OCI-LY7 (cell line): Measurements from ENCODE around the gene WASHC4. TPM values are rescaled to one million over a fixed set of nuclear protein-coding genes. Genes with fewer than 3 reads are reported as not detected.

Experiments used
- BruUV-seq: library from RNA; stranded (reverse); fragments of 400-500 nt; replicated peaks from 2 replicates; lab custom pipeline; 2021; lab: Mats Ljungman, UMichigan
- CTCF ChIA-PET: fragments of 300-600 bp; sonication (Branson Sonifier 250); formaldehyde crosslinking; loops from one replicate; lab custom pipeline; 2022; ENCODE audit warnings: antibody characterized with exemption; ENCODE audit not compliant: unreplicated experiment; lab: Charles Lee
- POLR2A ChIA-PET: fragments of 300-600 bp; sonication (Branson Sonifier 250); formaldehyde crosslinking; loops from one replicate; lab custom pipeline; 2022; ENCODE audit warnings: antibody characterized with exemption; lab: Charles Lee
- DNase-seq: peaks from one replicate; pipeline ENCODE4 v3.0.0-alpha.2; 2015; ENCODE audit warnings: low spot score
- H2AFZ ChIP-seq: fragments of 200-600 bp; sonication (generic), shearing (Covaris generic); 2 replicates; pipeline ENCODE4 v1.6.1; 2014; ENCODE audit warnings: mild to moderate bottlenecking, antibody characterized with exemption, low read length, moderate library complexity
- H3K27ac ChIP-seq: fragments of 200-600 bp; sonication (generic); 2 replicates; pipeline ENCODE4 v1.5.1; 2014; ENCODE audit warnings: mixed run types, low read depth, mild to moderate bottlenecking, moderate library complexity, low read length, inconsistent platforms; ENCODE audit not compliant: poor library complexity, severe bottlenecking
- H3K36me3 ChIP-seq: fragments of 200-600 bp; sonication (generic); 2 replicates; pipeline ENCODE4 v1.6.1; 2014; ENCODE audit warnings: mild to moderate bottlenecking, antibody characterized with exemption, low read length, moderate library complexity, mixed read lengths; ENCODE audit not compliant: insufficient read depth
- H3K4me1 ChIP-seq: fragments of 200-600 bp; sonication (generic); 2 replicates; pipeline ENCODE4 v1.5.1; 2014; ENCODE audit warnings: mild to moderate bottlenecking, low read length; ENCODE audit not compliant: insufficient read depth, poor library complexity, severe bottlenecking
- H3K4me2 ChIP-seq: fragments of 200-600 bp; sonication (generic); 2 replicates; pipeline ENCODE4 v1.6.1; 2014; ENCODE audit warnings: mild to moderate bottlenecking, low read length
- H3K4me3 ChIP-seq: fragments of 200-600 bp; sonication (generic); 2 replicates; pipeline ENCODE4 v1.5.1; 2014; ENCODE audit warnings: mild to moderate bottlenecking, low read depth, low read length; ENCODE audit not compliant: poor library complexity, severe bottlenecking
- H3K79me2 ChIP-seq: fragments of 200-600 bp; sonication (generic); 2 replicates; pipeline ENCODE4 v1.6.1; 2016; ENCODE audit warnings: low read depth, mild to moderate bottlenecking, low read length, moderate library complexity, mixed read lengths; ENCODE audit not compliant: insufficient read depth
- H3K9me2 ChIP-seq: fragments of 200-600 bp; sonication (generic); 2 replicates; pipeline ENCODE4 v1.6.1; 2016; ENCODE audit warnings: mild to moderate bottlenecking, low read length, mixed read lengths; ENCODE audit not compliant: insufficient read depth
- H3K9me3 ChIP-seq: fragments of 200-600 bp; sonication (generic); 2 replicates; pipeline ENCODE4 v1.6.1; 2014; ENCODE audit warnings: mild to moderate bottlenecking, mixed run types, low read length, mixed read lengths
- H4K20me1 ChIP-seq: fragments of 200-600 bp; sonication (generic); 2 replicates; pipeline ENCODE4 v1.6.1; 2014; ENCODE audit warnings: mild to moderate bottlenecking, antibody characterized with exemption, low read length, moderate library complexity, mixed read lengths; ENCODE audit not compliant: insufficient read depth
- CTCF ChIP-seq: fragments of 200-600 bp; sonication (generic); conservative IDR thresholded peaks from 2 replicates; pipeline ENCODE4 v1.5.1; 2014; ENCODE audit warnings: mild to moderate bottlenecking, antibody characterized with exemption, low read length, moderate library complexity, mixed read lengths
- EZH2phosphoT487 ChIP-seq: fragments of 200-600 bp; sonication (generic); IDR thresholded peaks from 2 replicates; pipeline ENCODE4 v1.6.1; 2018; ENCODE audit warnings: low read depth, borderline replicate concordance, mild to moderate bottlenecking, mixed run types, antibody characterized with exemption, low read length, moderate library complexity, mixed read lengths
- intact Hi-C: fragments of 100-400 bp; cut with micrococcal nuclease; formaldehyde crosslinking; loops from one replicate; pipeline ENCODE4 v1.10.0; 2022; ENCODE audit not compliant: unreplicated experiment
- total RNA-seq, 2 experiments: library from RNA; depleted of rRNA in 1 of 2; stranded (reverse); fragments of >200 nt in 1 of 2; shearing (Covaris generic) in 1 of 2; gene quantifications; 2 replicates each; pipeline ENCODE4 v1.2.3, GENCODE V29; 2014 to 2022

Gene WASHC4
- total RNA-seq, 2 experiments from 2014 or later: 54.8 to 71.8 TPM

- TF ChIP-seq EZH2phosphoT487: no peak
- TF ChIP-seq CTCF: no peak
- peak within 1 kb of the TSS; percentile 42; the same call in 1 of the 2 replicates for H2AFZ ChIP-seq
- no TSS peak for BruUV-seq
- H3K4me1 ChIP-seq: peaks cover 4% of the 10 kb centered on the region
- H4K20me1 ChIP-seq: no peaks in the 10 kb centered on the region
- no peaks in the 10 kb centered on the region for H3K9me3 ChIP-seq
- DNase-seq: no peak
- intact Hi-C loops: no loop called here
- H3K79me2 ChIP-seq: no peaks in the 10 kb centered on the region
- no peaks in the 10 kb centered on the region for H3K9me2 ChIP-seq
- H3K4me2 ChIP-seq: peak within 1 kb of the TSS; percentile 8; the same call in 1 of the 2 replicates
- no peak within 1 kb of the TSS for H3K27ac ChIP-seq
- CTCF ChIA-PET: no interaction called here
- POLR2A ChIA-PET: no interaction called here
- no peaks in the 10 kb centered on the region for H3K36me3 ChIP-seq
- peak within 1 kb of the TSS; percentile 17 for H3K4me3 ChIP-seq
Observed at GRCh38 chr12:105084251-105085250, 23.0 kb upstream of the WASHC4 start, which contains the start of gene ALDH1L2. Gene ALDH1L2 (minus strand): TSS chr12:105084458. CDS start chr12:105084436, 22 bp downstream.

- TF ChIP-seq CTCF (0 out of 2 replicates have a peak, but pooled peaks have one; percentile 15), EZH2phosphoT487 (no peak)
- CTCF ChIA-PET: no interaction called here
Observed at GRCh38 chr12:105085501-105085900, 22.0 kb upstream of the WASHC4 start.

GRCh38 chr12:105089817-105090216 lies 17.7 kb upstream of the WASHC4 start:
- Histone ChIP-seq H4K20me1 (no peaks in the 10 kb centered on the region), H3K4me2 (no peak overlapping the region), H3K79me2 (no peaks in the 10 kb centered on the region), H3K36me3 (no peaks in the 10 kb centered on the region), H3K4me3 (no peak overlapping the region), H3K9me2 (no peaks in the 10 kb centered on the region), H3K27ac (no peak overlapping the region), H3K4me1 (no peaks in the 10 kb centered on the region), H3K9me3 (0 out of 2 replicates have a peak, but pooled peaks cover 5% of the 10 kb centered on the region), H2AFZ (peak overlapping the region; percentile 26; the same call in 1 of the 2 replicates)
- POLR2A ChIA-PET: no interaction called here
- DNase-seq: no peak
- TF ChIP-seq EZH2phosphoT487: no peak
- no peak for TF ChIP-seq CTCF
- no TSS peak for BruUV-seq
- intact Hi-C loops: no loop called here
- CTCF ChIA-PET: no interaction called here

More at GRCh38 chr12:105085501-105085900, 22.0 kb upstream of the WASHC4 start:
- Histone ChIP-seq H3K36me3 (no peaks in the 10 kb centered on the region), H3K4me1 (peaks cover 4% of the 10 kb centered on the region), H3K9me2 (no peaks in the 10 kb centered on the region), H3K79me2 (no peaks in the 10 kb centered on the region), H3K4me2 (no peak overlapping the region), H3K4me3 (no peak overlapping the region), H3K27ac (no peak overlapping the region), H2AFZ (no peak overlapping the region), H3K9me3 (no peaks in the 10 kb centered on the region), H4K20me1 (no peaks in the 10 kb centered on the region)
- no peak for DNase-seq
- intact Hi-C loops: no loop called here
- BruUV-seq: no TSS peak
- POLR2A ChIA-PET: no interaction called here
